ENCODE data around the gene TACSTD2.

Gene TACSTD2

GRCh38 chr1:58528518-58528917 lies 48.5 kb downstream of the TACSTD2 start:
- Histone ChIP-seq H4K20me1 (ENCODE audit: control insufficient read depth, insufficient read depth, low read depth, low read length) (no peaks in the 10 kb centered on the region), H3F3A (ENCODE audit: control insufficient read depth, insufficient read depth) (peaks cover 37% of the 10 kb centered on the region), H3K4me2 (ENCODE audit: low read length) (peak overlapping the region; percentile 84), H3K27ac (ENCODE audit: low read depth, low read length) (peak overlapping the region; percentile 98), H3K9me2 (replicated peaks; ENCODE audit: control insufficient read depth, low read length) (no peaks in the 10 kb centered on the region), H3K27me3 (ENCODE audit: control insufficient read depth, low read length) (no peaks in the 10 kb centered on the region), H3K4me3 (ENCODE audit: low read length) (peak overlapping the region; percentile 27), H3K9me3 (ENCODE audit: control insufficient read depth, insufficient read depth, low read length) (no peaks in the 10 kb centered on the region), H3K4me1 (ENCODE audit: control insufficient read depth, low read length) (peaks cover 90% of the 10 kb centered on the region), H3K79me2 (ENCODE audit: control insufficient read depth, low read length) (no peaks in the 10 kb centered on the region), H3K36me3 (ENCODE audit: control insufficient read depth, low read length) (peaks cover 29% of the 10 kb centered on the region)
- no peak for TF ChIP-seq CTCF (IDR thresholded peaks at IDR 0.05; ENCODE audit: low read depth, low read length, poor library complexity, severe bottlenecking)
- TF ChIP-seq EZH2phosphoT487 (IDR thresholded peaks at IDR 0.05; ENCODE audit: borderline replicate concordance, low read length): no peak
